ENCODE data around the gene DYNC1LI2. TPM values are rescaled to one million over a fixed set of nuclear protein-coding genes. Genes with fewer than 3 reads are reported as not detected.
"Not testable (repeated sequence)": the region's sequence is repeated elsewhere in the genome, so short reads cannot be mapped to it uniquely, and the experiment has no call there.

The DYNC1LI2 gene
- total RNA-seq, 1 donor from 2014 or later, result 147 TPM

DNA sequence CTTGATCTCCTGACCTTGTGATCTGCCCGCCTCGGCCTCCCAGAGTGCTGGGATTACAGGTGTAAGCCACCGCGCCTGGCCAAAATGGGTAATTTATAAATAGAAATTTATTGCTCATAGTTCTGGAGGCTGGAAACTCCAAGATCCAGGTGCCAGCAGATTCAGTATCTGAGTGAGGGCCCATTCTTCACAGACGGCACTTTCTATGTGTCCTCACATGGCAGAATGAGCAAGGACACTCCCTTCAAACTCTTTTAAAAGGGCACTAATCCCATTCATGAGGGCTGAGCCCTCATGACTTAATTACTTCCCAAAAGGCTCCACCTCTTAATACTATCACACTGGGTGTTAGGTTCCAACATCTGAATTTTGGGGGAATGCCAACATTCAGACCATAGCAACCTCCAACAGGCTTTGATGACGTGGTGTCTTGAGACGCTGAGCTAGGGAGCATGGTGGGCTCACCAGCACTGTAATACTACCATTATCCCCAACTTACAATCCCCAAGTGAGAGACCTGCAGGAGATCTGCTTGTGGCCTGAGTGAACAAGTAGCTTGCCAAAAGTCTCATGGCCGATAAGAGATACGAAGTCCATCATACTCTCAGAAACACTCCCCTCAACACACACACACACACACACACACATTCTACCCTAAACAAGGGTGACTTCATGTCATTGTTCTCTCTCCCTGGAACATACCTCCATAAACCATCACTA lies 63.3 kb downstream of the DYNC1LI2 start:
- H3K36me3 Mint-ChIP-seq (ENCODE audit: low read depth), result no peaks in the 10 kb centered on the region
- DNase-seq (ENCODE audit: low spot score), result no peak
- H3K4me1 Mint-ChIP-seq (ENCODE audit: low read depth), result peaks cover 7% of the 10 kb centered on the region
- no peak overlapping the region for H3K27ac Mint-ChIP-seq (ENCODE audit: unreplicated experiment)
- no peak overlapping the region for H3K4me3 Mint-ChIP-seq (ENCODE audit: unreplicated experiment)
- TF ChIP-seq, protein P1, sequence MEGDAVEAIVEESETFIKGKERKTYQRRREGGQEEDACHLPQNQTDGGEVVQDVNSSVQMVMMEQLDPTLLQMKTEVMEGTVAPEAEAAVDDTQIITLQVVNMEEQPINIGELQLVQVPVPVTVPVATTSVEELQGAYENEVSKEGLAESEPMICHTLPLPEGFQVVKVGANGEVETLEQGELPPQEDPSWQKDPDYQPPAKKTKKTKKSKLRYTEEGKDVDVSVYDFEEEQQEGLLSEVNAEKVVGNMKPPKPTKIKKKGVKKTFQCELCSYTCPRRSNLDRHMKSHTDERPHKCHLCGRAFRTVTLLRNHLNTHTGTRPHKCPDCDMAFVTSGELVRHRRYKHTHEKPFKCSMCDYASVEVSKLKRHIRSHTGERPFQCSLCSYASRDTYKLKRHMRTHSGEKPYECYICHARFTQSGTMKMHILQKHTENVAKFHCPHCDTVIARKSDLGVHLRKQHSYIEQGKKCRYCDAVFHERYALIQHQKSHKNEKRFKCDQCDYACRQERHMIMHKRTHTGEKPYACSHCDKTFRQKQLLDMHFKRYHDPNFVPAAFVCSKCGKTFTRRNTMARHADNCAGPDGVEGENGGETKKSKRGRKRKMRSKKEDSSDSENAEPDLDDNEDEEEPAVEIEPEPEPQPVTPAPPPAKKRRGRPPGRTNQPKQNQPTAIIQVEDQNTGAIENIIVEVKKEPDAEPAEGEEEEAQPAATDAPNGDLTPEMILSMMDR (IDR thresholded peaks at IDR 0.05), result no peak
- H3K9me3 Mint-ChIP-seq (ENCODE audit: low read depth), result no peaks in the 10 kb centered on the region
- no peaks in the 10 kb centered on the region for H3K27me3 Mint-ChIP-seq (ENCODE audit: low read depth)

DNA sequence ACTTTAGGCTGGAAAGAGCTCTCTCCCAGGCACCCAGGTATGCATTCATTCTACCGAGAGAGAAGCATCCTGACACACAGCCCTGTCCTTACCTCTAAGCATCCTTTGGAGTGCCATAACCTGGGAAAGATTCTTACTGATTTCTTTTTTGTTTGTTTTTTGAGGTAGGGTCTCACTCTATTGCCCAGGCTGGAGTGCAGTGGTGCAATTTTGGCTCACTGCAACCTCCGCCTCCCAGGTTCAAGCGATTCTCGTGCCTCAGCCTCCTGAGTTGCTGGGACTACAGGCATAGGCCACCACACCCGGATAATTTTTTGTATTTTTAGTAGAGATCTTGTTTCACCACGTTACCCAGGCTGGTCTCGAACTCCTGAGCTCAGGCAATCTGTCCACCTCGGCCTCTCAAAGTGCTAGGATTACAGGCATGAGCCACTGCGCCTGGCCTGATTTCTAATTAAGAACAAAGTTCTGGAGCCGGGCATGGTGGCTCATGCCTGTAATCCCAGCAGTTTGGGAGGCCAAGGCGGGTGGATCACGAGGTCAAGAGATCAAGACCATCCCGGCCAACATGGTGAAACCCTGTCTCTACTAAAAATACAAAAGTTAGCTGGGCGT lies 65.8 kb downstream of the DYNC1LI2 start:
- not testable (repeated sequence) for H3K4me3 Mint-ChIP-seq (ENCODE audit: unreplicated experiment); H3K9me3 Mint-ChIP-seq (ENCODE audit: low read depth); H3K36me3 Mint-ChIP-seq (ENCODE audit: low read depth); DNase-seq (ENCODE audit: low spot score); H3K27me3 Mint-ChIP-seq (ENCODE audit: low read depth); H3K27ac Mint-ChIP-seq (ENCODE audit: unreplicated experiment)
- peaks cover 24% of the 10 kb centered on the region for H3K4me1 Mint-ChIP-seq (ENCODE audit: low read depth)

DNA sequence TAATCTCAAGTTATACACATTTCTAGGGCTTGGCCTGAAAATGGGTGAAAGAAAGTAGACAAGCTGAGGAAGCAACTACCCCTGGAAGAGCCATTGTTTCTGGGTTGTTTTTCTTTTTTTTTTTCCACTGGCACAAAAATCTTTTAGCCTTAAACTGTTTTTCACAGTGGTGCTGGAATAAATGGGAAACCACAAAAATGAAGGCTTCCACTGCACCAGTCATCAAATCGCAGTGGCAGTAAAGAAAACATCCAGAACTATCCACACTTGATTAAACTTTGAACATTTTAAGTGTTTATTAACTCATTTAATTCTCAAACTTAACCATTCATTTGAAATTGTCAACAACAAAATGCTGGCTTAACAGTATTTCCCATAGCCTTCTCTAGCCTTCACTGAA lies 69.1 kb downstream of the DYNC1LI2 start:
- Mint-ChIP-seq H3K9me3 (ENCODE audit: low read depth) (no peaks in the 10 kb centered on the region), H3K27ac (ENCODE audit: unreplicated experiment) (peak overlapping the region; percentile 29), H3K4me3 (ENCODE audit: unreplicated experiment) (no peak overlapping the region), H3K27me3 (ENCODE audit: low read depth) (no peaks in the 10 kb centered on the region), H3K4me1 (ENCODE audit: low read depth) (peaks cover 24% of the 10 kb centered on the region), H3K36me3 (ENCODE audit: low read depth) (no peaks in the 10 kb centered on the region)
- TF ChIP-seq, protein P1 (IDR thresholded peaks at IDR 0.05), result no peak
- no peak for DNase-seq (ENCODE audit: low spot score)

DNA sequence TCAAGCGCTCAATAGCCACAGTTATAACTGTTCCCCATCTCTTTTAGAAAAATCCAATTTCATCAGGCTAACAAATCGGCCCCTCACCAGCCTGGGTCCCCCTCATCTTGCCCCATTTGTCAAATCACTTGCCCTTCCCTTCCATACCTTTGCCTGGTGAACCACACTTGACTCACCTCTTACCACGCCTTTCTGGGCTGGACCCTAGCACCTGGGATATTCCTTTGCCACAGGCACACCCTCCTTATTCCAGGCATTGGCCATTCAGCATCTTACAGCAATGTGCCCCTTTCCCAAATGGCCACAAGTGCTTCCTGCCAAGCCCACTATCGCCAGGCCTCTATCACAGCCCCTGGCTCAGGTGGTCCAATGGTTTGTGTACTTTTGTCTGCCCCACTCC lies 69.7 kb downstream of the DYNC1LI2 start:
- peak overlapping the region; percentile 29 for H3K27ac Mint-ChIP-seq (ENCODE audit: unreplicated experiment)
- H3K9me3 Mint-ChIP-seq (ENCODE audit: low read depth), result no peaks in the 10 kb centered on the region
- TF ChIP-seq, protein P1 (IDR thresholded peaks at IDR 0.05), result no peak
- no peak for DNase-seq (ENCODE audit: low spot score)
- H3K4me1 Mint-ChIP-seq (ENCODE audit: low read depth), result peaks cover 24% of the 10 kb centered on the region
- no peaks in the 10 kb centered on the region for H3K36me3 Mint-ChIP-seq (ENCODE audit: low read depth)
- no peaks in the 10 kb centered on the region for H3K27me3 Mint-ChIP-seq (ENCODE audit: low read depth)
- no peak overlapping the region for H3K4me3 Mint-ChIP-seq (ENCODE audit: unreplicated experiment)

DNA sequence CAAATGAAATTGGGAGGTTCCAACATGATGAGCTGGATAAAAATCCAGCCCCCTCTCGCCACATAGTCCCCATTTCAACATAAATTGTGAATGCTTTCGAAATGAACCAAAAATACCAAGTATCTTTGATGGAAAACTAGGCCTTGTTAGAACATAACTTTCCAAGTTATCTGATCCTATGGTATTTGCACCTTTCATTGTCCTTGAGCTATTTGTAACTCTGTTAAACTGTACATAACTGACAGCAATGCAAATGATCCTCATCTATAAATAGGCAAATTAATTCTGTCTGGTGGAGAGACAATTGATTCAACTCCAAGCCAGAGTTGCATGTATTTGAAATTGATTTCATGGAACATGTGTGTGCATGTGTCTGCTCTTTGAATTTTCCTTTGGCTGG lies 73.1 kb downstream of the DYNC1LI2 start:
- Mint-ChIP-seq H3K27me3 (ENCODE audit: low read depth) (no peaks in the 10 kb centered on the region), H3K36me3 (ENCODE audit: low read depth) (peaks cover 2% of the 10 kb centered on the region), H3K4me1 (ENCODE audit: low read depth) (peaks cover 17% of the 10 kb centered on the region), H3K27ac (ENCODE audit: unreplicated experiment) (no peak overlapping the region), H3K4me3 (ENCODE audit: unreplicated experiment) (no peak overlapping the region), H3K9me3 (ENCODE audit: low read depth) (no peaks in the 10 kb centered on the region)
- DNase-seq (ENCODE audit: low spot score), result no peak
- TF ChIP-seq, protein P1 (IDR thresholded peaks at IDR 0.05), result no peak

DNA sequence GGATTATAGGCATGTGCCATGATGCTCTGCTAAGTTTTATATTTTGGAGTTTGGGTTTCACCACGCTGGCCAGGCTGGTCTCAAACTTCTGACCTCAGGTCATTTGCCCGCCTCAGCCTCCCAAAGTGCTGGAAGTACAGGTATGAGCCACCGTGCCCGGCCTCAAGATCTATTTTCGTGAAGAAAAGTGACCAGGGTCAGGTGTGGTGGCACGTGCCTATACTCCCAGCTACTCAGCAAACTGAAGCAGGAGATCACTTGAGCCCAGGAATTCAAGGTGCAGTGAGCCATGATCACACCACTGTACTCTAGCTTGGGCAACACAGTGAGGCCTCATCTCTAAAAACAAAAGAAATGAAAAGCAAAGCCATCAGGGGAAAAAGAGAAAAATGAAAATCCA lies 73.6 kb downstream of the DYNC1LI2 start:
- Mint-ChIP-seq H3K4me3 (ENCODE audit: unreplicated experiment) (no peak overlapping the region), H3K9me3 (ENCODE audit: low read depth) (no peaks in the 10 kb centered on the region), H3K36me3 (ENCODE audit: low read depth) (peaks cover 2% of the 10 kb centered on the region), H3K27me3 (ENCODE audit: low read depth) (no peaks in the 10 kb centered on the region), H3K4me1 (ENCODE audit: low read depth) (peaks cover 15% of the 10 kb centered on the region), H3K27ac (ENCODE audit: unreplicated experiment) (no peak overlapping the region)
- DNase-seq (ENCODE audit: low spot score), result no peak
- TF ChIP-seq, protein P1 (IDR thresholded peaks at IDR 0.05), result no peak
